A549 (cell line): Measurements from ENCODE around the gene CHRD. TPM values are rescaled to one million over a fixed set of nuclear protein-coding genes. Genes with fewer than 3 reads are reported as not detected.

Experiments
- ATAC-seq, 2 experiments: fragments of 200-7000 bp in 1 of 2; fragments of >200 bp in 1 of 2; cut with Nextera tagmentation in 1 of 2; cut with Tn5 transposase in 1 of 2; 3 replicates each; pipeline versions ENCODE4 v1.8.0 to v1.9.1; 2018 to 2020; ENCODE audit warnings: mild to moderate bottlenecking in 1 of 2, moderate library complexity in 1 of 2
- CTCF ChIA-PET: fragments of 300-600 bp; sonication (Branson Sonifier 250); formaldehyde crosslinking; extraction: SDS; loops from one replicate; lab custom pipeline; 2021; ENCODE audit warnings: antibody characterized with exemption, inconsistent platforms; lab: Yijun Ruan, JAX
- POLR2A ChIA-PET: fragments of 350-600 bp; formaldehyde crosslinking; extraction: SDS; loops from one replicate; lab custom pipeline; 2021; ENCODE audit warnings: antibody characterized with exemption, inconsistent platforms; lab: Yijun Ruan, JAX
- DNase-seq, 2 experiments: peaks; one replicate each; pipeline versions ENCODE4 v3.0.0 to v3.0.0-alpha.2; 2011 to 2016; ENCODE audit warnings: low read depth in 1 of 2, low spot score in 1 of 2
- FAIRE-seq: peaks from 2 replicates; lab custom pipeline; 2011; peaks lifted over from hg19 to GRCh38; lab: Jason Lieb, UNC
- H3K27ac ChIP-seq, 2 experiments: fragments of >200 bp; sonication (Bioruptor Twin); formaldehyde crosslinking; 3 replicates each; pipeline ENCODE4 v1.5.1; 2016 to 2017
- H3K4me1 ChIP-seq: fragments of >200 bp; sonication (Bioruptor Twin); formaldehyde crosslinking; 3 replicates; pipeline ENCODE4 v1.6.1; 2016
- H3K4me2 ChIP-seq: fragments of >200 bp; sonication (Bioruptor Twin); formaldehyde crosslinking; 3 replicates; pipeline ENCODE4 v1.6.1; 2016
- H3K4me3 ChIP-seq: fragments of >200 bp; sonication (Bioruptor Twin); formaldehyde crosslinking; 3 replicates; pipeline ENCODE4 v1.5.1; 2016
- H3K9me3 ChIP-seq: fragments of >200 bp; sonication (Bioruptor Twin); formaldehyde crosslinking; 3 replicates; pipeline ENCODE4 v1.6.1; 2016
- CBX8 ChIP-seq: fragments of 200-600 bp; sonication (generic); IDR thresholded peaks from 2 replicates; pipeline ENCODE4 v1.6.1; 2016
- CEBPB ChIP-seq, 2 experiments: fragments of >200 bp in 1 of 2; sonication (Bioruptor Twin) in 1 of 2; formaldehyde crosslinking in 1 of 2; IDR thresholded peaks; 2 replicates each; pipeline ENCODE4 v1.6.1; 2012 to 2016
- EP300 ChIP-seq, 2 experiments: fragments of >200 bp; sonication (Bioruptor Twin); formaldehyde crosslinking; IDR thresholded peaks; 2 replicates in 1 of 2; 3 replicates in 1 of 2; pipeline ENCODE4 v1.6.1; 2016 to 2017
- FOSL2 ChIP-seq, 2 experiments: fragments of 450-650 bp in 1 of 2; fragments of >200 bp in 1 of 2; sonication (Bioruptor Twin) in 1 of 2; formaldehyde crosslinking; IDR thresholded peaks; 2 replicates each; pipeline versions ENCODE4 v1.5.0 to v1.6.1; 2016 to 2020; ENCODE audit warnings: mild to moderate bottlenecking in 1 of 2, moderate library complexity in 1 of 2
- FOXS1 ChIP-seq: fragments of 250-450 bp; sonication (Bioruptor Pico); IDR thresholded peaks from 2 replicates; pipeline ENCODE4 v1.5.0; 2020; ENCODE audit warnings: mild to moderate bottlenecking, moderate library complexity
- HOXB5 ChIP-seq: fragments of 250-450 bp; sonication (Bioruptor Pico); IDR thresholded peaks from 2 replicates; pipeline ENCODE4 v1.5.0; 2020; ENCODE audit warnings: mild to moderate bottlenecking, moderate library complexity
- JUNB ChIP-seq: fragments of >200 bp; sonication (Bioruptor Twin); formaldehyde crosslinking; IDR thresholded peaks from 2 replicates; pipeline ENCODE4 v1.6.1; 2016
- MAZ ChIP-seq: fragments of 150-350 bp; IDR thresholded peaks from 2 replicates; pipeline ENCODE4 v1.6.1; 2014; ENCODE audit warnings: antibody characterized with exemption, low read depth, low read length, borderline replicate concordance
- MYC ChIP-seq: IDR thresholded peaks from 2 replicates; pipeline ENCODE4 v1.6.1; 2012; ENCODE audit warnings: mild to moderate bottlenecking, inconsistent platforms, low read length, improper control_type of control experiment, borderline replicate concordance
- NFE2L2 ChIP-seq: fragments of 150-350 bp; conservative IDR thresholded peaks from 2 replicates; pipeline ENCODE4 v1.6.1; 2014; ENCODE audit warnings: low read length
- POLR2A ChIP-seq: IDR thresholded peaks from 2 replicates; pipeline ENCODE4 v1.6.1; 2012; ENCODE audit warnings: mild to moderate bottlenecking, low read length
- TFCP2L1 ChIP-seq: fragments of 250-450 bp; sonication (Bioruptor Pico); IDR thresholded peaks from 2 replicates; pipeline ENCODE4 v1.5.0; 2021; ENCODE audit warnings: mild to moderate bottlenecking
- ZNF302 ChIP-seq: fragments of 250-450 bp; sonication (Bioruptor Pico); IDR thresholded peaks from 2 replicates; pipeline ENCODE4 v1.9.0; 2021; ENCODE audit warnings: inconsistent platforms, mild to moderate bottlenecking, moderate library complexity
- ZSCAN20 ChIP-seq: fragments of 250-450 bp; sonication (Bioruptor Pico); IDR thresholded peaks from 2 replicates; pipeline ENCODE4 v1.8.0; 2022; ENCODE audit warnings: mild to moderate bottlenecking, moderate library complexity
- WGBS: methylation state at CpG from one replicate; pipeline ENCODE4 v1.1.6; 2017; ENCODE audit errors: missing lambda C conversion rate; 5-methylcytosine and 5-hydroxymethylcytosine counted together
- polyA plus RNA-seq, 4 experiments: library from polyadenylated mRNA; depleted of rRNA in 3 of 4; stranded (reverse); fragments of >200 nt; fragmentation: RNase III in 1 of 4; extraction: RNeasy Plus Mini Kit Qiagen cat#74134 plus additional on column Dnase treatment in 1 of 4; gene quantifications; 2 replicates in 3 of 4; 3 replicates in 1 of 4; pipeline ENCODE4 v1.2.3, GENCODE V29; 2011 to 2017
- TF ChIP-seq, protein P1 (sequence below): fragments of >200 bp; sonication (Bioruptor Twin); formaldehyde crosslinking; IDR thresholded peaks from 2 replicates; pipeline ENCODE4 v1.6.1; 2016
- TF ChIP-seq, protein P2 (sequence below): fragments of 450-650 bp; IDR thresholded peaks from 2 replicates; pipeline ENCODE4 v1.6.1; 2014; ENCODE audit warnings: antibody characterized with exemption
- TF ChIP-seq, protein P3 (sequence below): fragments of >200 bp; sonication (Bioruptor Twin); formaldehyde crosslinking; IDR thresholded peaks from 3 replicates; pipeline ENCODE4 v1.6.1; 2016
- TF ChIP-seq, protein P4 (sequence below): IDR thresholded peaks from 2 replicates; pipeline ENCODE4 v1.6.1; 2012

Gene CHRD
- polyA plus RNA-seq, 2 of the 4 experiments (the other 2 are of a cell fraction), result 0.13 to 0.19 TPM

DNA sequence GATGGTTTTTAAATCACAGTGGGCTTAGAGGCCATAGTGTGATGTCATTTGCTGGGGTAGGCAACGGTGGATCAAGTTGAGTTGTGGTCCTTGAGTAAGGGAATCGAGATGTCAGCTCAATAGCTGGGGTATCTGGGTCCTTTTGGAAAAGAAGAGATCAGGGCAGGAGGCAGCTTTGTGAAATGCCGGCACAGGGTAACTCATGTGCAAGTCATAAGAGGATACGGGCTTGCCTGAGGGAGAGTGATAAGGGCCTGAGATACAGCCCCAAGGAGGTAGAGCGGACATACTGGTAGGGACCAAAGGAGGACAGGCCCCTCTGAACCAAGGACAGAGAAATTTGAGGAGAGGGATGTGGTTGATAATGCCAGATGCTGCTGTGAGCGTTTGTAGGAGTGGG, 46.7 kb upstream of the CHRD start:
- FAIRE-seq, result no peak
- peak overlapping the region in 1 of 2 experiments; percentile 15; a peak in 2 of 6 replicates for H3K27ac ChIP-seq
- DNase-seq, result no peak
- POLR2A ChIA-PET, result no interaction called here
- no peak overlapping the region for H3K4me3 ChIP-seq
- CTCF ChIA-PET, result no interaction called here
- no peak for ATAC-seq
- no peak overlapping the region for H3K4me2 ChIP-seq
- WGBS, result 91% methylated on average over 6 of the region's 6 CpGs
- TF ChIP-seq TFCP2L1 (CRISPR knock-in tag), result no peak
- TF ChIP-seq, protein P1, sequence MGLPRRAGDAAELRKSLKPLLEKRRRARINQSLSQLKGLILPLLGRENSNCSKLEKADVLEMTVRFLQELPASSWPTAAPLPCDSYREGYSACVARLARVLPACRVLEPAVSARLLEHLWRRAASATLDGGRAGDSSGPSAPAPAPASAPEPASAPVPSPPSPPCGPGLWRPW, result no peak
- no peak for TF ChIP-seq POLR2A
- no peak for TF ChIP-seq CEBPB (IDR thresholded peaks at IDR 0.05)
- no peak for TF ChIP-seq ZNF302 (CRISPR knock-in tag)
- TF ChIP-seq, protein P2, sequence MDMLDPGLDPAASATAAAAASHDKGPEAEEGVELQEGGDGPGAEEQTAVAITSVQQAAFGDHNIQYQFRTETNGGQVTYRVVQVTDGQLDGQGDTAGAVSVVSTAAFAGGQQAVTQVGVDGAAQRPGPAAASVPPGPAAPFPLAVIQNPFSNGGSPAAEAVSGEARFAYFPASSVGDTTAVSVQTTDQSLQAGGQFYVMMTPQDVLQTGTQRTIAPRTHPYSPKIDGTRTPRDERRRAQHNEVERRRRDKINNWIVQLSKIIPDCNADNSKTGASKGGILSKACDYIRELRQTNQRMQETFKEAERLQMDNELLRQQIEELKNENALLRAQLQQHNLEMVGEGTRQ, result no peak
- no peak for TF ChIP-seq NFE2L2
- TF ChIP-seq MYC, result no peak
- no peak for TF ChIP-seq ZSCAN20
- TF ChIP-seq HOXB5 (CRISPR knock-in tag), result no peak
- TF ChIP-seq, protein P3, sequence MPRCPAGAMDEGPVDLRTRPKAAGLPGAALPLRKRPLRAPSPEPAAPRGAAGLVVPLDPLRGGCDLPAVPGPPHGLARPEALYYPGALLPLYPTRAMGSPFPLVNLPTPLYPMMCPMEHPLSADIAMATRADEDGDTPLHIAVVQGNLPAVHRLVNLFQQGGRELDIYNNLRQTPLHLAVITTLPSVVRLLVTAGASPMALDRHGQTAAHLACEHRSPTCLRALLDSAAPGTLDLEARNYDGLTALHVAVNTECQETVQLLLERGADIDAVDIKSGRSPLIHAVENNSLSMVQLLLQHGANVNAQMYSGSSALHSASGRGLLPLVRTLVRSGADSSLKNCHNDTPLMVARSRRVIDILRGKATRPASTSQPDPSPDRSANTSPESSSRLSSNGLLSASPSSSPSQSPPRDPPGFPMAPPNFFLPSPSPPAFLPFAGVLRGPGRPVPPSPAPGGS, result no peak
- no peak for TF ChIP-seq CBX8
- TF ChIP-seq, protein P4, sequence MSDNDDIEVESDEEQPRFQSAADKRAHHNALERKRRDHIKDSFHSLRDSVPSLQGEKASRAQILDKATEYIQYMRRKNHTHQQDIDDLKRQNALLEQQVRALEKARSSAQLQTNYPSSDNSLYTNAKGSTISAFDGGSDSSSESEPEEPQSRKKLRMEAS, result no peak
- no peak for TF ChIP-seq EP300 (IDR thresholded peaks at IDR 0.05)
- TF ChIP-seq MAZ, result no peak
- TF ChIP-seq, all 56 proteins: peak for 0
- Histone ChIP-seq H3K4me1 (peaks cover 54% of the 10 kb centered on the region; the same call in 2 of the 3 replicates), H3K9me3 (no peaks in the 10 kb centered on the region)

DNA sequence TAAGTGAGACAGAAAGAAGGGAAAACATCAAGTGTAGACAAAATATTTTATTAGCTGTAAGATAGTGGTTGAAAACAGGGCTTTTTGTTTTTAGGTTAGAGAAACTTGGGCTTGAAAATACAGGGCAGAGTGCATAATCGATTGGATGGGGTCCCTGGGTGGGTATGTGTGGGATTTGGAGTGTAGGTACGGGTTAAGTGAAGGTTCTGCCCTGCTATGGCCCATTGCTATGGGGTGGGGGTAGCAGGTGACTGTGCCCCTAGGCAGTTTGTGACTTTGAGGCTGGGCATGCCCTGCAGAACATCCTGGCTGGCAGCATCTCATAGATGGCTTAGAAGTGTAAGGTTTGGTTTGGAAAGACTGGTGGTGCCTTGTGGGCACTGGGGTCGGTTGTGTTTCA, 46.2 kb upstream of the CHRD start:
- WGBS, result 72% methylated on average over 3 of the region's 3 CpGs
- Histone ChIP-seq H3K4me2 (no peak overlapping the region), H3K27ac (0 out of 6 replicates have a peak overlapping the region, but pooled peaks of 1 of the 2 experiments have one; percentile 1), H3K4me3 (no peak overlapping the region), H3K4me1 (peaks cover 54% of the 10 kb centered on the region; the same call in 2 of the 3 replicates), H3K9me3 (no peaks in the 10 kb centered on the region)
- ATAC-seq (no peak), FAIRE-seq (no peak), DNase-seq (no peak)
- ChIA-PET POLR2A (no interaction called here), CTCF (no interaction called here)
- TF ChIP-seq, protein P4, result no peak

DNA sequence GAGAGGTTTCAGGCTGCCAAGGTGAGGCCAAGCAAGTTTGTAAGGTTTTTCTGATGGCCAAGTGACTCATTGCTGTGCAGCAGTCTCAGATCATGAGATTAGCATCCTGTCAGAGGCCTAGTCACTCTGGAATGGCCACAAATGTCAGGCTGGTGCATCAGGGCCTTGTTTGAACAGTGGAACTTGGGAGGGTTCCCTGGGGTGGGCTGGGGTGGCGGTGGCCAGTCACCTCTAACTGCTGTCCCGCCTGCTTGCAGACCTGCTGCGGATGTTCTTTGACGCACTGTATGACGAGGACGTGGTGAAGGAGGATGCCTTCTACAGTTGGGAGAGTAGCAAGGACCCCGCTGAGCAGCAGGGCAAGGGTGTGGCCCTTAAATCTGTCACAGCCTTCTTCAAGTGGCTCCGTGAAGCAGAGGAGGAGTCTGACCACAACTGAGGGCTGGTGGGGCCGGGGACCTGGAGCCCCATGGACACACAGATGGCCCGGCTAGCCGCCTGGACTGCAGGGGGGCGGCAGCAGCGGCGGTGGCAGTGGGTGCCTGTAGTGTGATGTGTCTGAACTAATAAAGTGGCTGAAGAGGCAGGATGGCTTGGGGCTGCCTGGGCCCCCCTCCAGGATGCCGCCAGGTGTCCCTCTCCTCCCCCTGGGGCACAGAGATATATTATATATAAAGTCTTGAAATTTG, 45.2 kb upstream of the CHRD start:
- POLR2A ChIA-PET, result no interaction called here
- no peak for TF ChIP-seq FOXS1 (CRISPR knock-in tag)
- no peak for TF ChIP-seq JUNB
- TF ChIP-seq FOSL2 (IDR thresholded peaks at IDR 0.05), result no peak
- peak; percentile 29; the same call in 1 of the 2 replicates for TF ChIP-seq FOSL2 (CRISPR knock-in tag; IDR thresholded peaks at IDR 0.05)
- TF ChIP-seq, all 56 proteins: peak for 1
- Histone ChIP-seq H3K4me2 (no peak overlapping the region), H3K9me3 (no peaks in the 10 kb centered on the region), H3K4me3 (no peak overlapping the region), H3K27ac (peak overlapping the region in 1 of 2 experiments; percentile 34; a peak in 1 of 6 replicates), H3K4me1 (peaks cover 54% of the 10 kb centered on the region; the same call in 2 of the 3 replicates)
- FAIRE-seq, result no peak
- CTCF ChIA-PET, result interaction anchor here (0.7 to 0.9 kb wide), 2 partner anchors 8 to 27 kb away, joined by 3 read pairs; partner anchors contain the start of genes CLCN2 and POLR2H
- WGBS, result 81% methylated on average over 15 of the region's 15 CpGs
- peak; percentile 28 to 48 for DNase-seq
- ATAC-seq, result peak; percentile 0 to 27; a peak in 3 of 6 replicates
